Calu3 (cell line): ENCODE results near the gene CAPN7. TPM values are rescaled to one million over a fixed set of nuclear protein-coding genes. Genes with fewer than 3 reads are reported as not detected.

Experiments
- BruUV-seq: library from RNA; stranded (reverse); fragments of 400-500 nt; replicated peaks from 2 replicates; lab custom pipeline; 2021; lab: Mats Ljungman, UMichigan
- CTCF ChIA-PET: fragments of 300-600 bp; sonication (Branson Sonifier 250); formaldehyde crosslinking; loops from one replicate; lab custom pipeline; 2022; ENCODE audit warnings: antibody characterized with exemption; lab: Charles Lee
- DNase-seq: peaks from one replicate; pipeline ENCODE4 v3.0.0; 2022
- H3K27ac Mint-ChIP-seq: one replicate; pipeline ENCODE4 v1.8.0; 2022; ENCODE audit warnings: mixed read lengths; ENCODE audit not compliant: unreplicated experiment
- H3K27me3 Mint-ChIP-seq: one replicate; pipeline ENCODE4 v1.8.0; 2022; ENCODE audit warnings: mixed read lengths; ENCODE audit not compliant: unreplicated experiment
- H3K36me3 Mint-ChIP-seq: one replicate; pipeline ENCODE4 v1.8.0; 2022; ENCODE audit warnings: mild to moderate bottlenecking, moderate library complexity, mixed read lengths; ENCODE audit not compliant: insufficient read depth, unreplicated experiment
- H3K4me1 Mint-ChIP-seq: one replicate; pipeline ENCODE4 v1.8.0; 2022; ENCODE audit warnings: mild to moderate bottlenecking, low read depth, mixed read lengths; ENCODE audit not compliant: unreplicated experiment
- H3K4me3 Mint-ChIP-seq: one replicate; pipeline ENCODE4 v1.8.0; 2022; ENCODE audit warnings: mild to moderate bottlenecking, low read depth, moderate library complexity, mixed read lengths; ENCODE audit not compliant: unreplicated experiment
- H3K9me3 Mint-ChIP-seq: one replicate; pipeline ENCODE4 v1.8.0; 2022; ENCODE audit warnings: low read depth, mixed read lengths; ENCODE audit not compliant: unreplicated experiment
- CTCF ChIP-seq: fragments of 200-600 bp; IDR thresholded peaks from one replicate; pipeline ENCODE4 v1.8.0; 2022; ENCODE audit warnings: antibody characterized with exemption; ENCODE audit not compliant: unreplicated experiment
- intact Hi-C: fragments of 100-400 bp; cut with micrococcal nuclease; formaldehyde crosslinking; loops from one replicate; pipeline ENCODE4 v1.10.0; 2022; ENCODE audit not compliant: unreplicated experiment
- total RNA-seq: library from RNA; stranded (reverse); gene quantifications from 2 replicates; pipeline ENCODE4 v1.2.3, GENCODE V29; 2022

Gene CAPN7
- total RNA-seq, 1 experiment from 2014 or later = 24.1 TPM

- peak overlapping the region; percentile 73 for H3K27ac Mint-ChIP-seq
- H3K4me3 Mint-ChIP-seq = no peak overlapping the region
- BruUV-seq = no TSS peak
- no peaks in the 10 kb centered on the region for H3K27me3 Mint-ChIP-seq
- no peak for TF ChIP-seq CTCF
- intact Hi-C loops = loop anchor here (2.0 kb wide), 2 partner anchors 63 to 135 kb away; partner anchors contain the start of gene SH3BP5
- no peaks in the 10 kb centered on the region for H3K36me3 Mint-ChIP-seq
- CTCF ChIA-PET = interaction anchor here (4.0 to 4.5 kb wide), 2 partner anchors 63 to 136 kb away, joined by 16 to 43 read pairs; partner anchors contain the start of gene SH3BP5
- peak; percentile 88 for DNase-seq
- peaks cover 9% of the 10 kb centered on the region for H3K4me1 Mint-ChIP-seq
- H3K9me3 Mint-ChIP-seq = no peaks in the 10 kb centered on the region
These were observed 63.3 kb downstream of the CAPN7 start for GRCh38 chr3:15269091-15269989.

GRCh38 chr3:15271030-15271429, 65.0 kb downstream of the CAPN7 start:
- Mint-ChIP-seq H3K27me3 (no peaks in the 10 kb centered on the region), H3K4me1 (peaks cover 9% of the 10 kb centered on the region), H3K27ac (no peak overlapping the region), H3K4me3 (no peak overlapping the region), H3K9me3 (no peaks in the 10 kb centered on the region), H3K36me3 (no peaks in the 10 kb centered on the region)
- BruUV-seq = no TSS peak
- CTCF ChIA-PET = no interaction called here
- no peak for TF ChIP-seq CTCF
- intact Hi-C loops = no loop called here
- DNase-seq = no peak

- no peaks in the 10 kb centered on the region for H3K27me3 Mint-ChIP-seq
- BruUV-seq = no TSS peak
These were observed 65.8 kb downstream of the CAPN7 start for GRCh38 chr3:15271785-15272381.

More at GRCh38 chr3:15271785-15272381, 65.8 kb downstream of the CAPN7 start:
- Mint-ChIP-seq H3K4me3 (no peak overlapping the region), H3K9me3 (no peaks in the 10 kb centered on the region), H3K36me3 (no peaks in the 10 kb centered on the region), H3K4me1 (peaks cover 9% of the 10 kb centered on the region), H3K27ac (no peak overlapping the region)
- CTCF ChIA-PET = no interaction called here
- intact Hi-C loops = no loop called here
- no peak for TF ChIP-seq CTCF
- no peak for DNase-seq
